Gastroesophageal sphincter (tissue), 3 donors: ENCODE results near the gene ACADVL.

Source experiments
- EP300 ChIP-seq: sonication (generic); formaldehyde crosslinking; IDR thresholded peaks from one replicate; pipeline ENCODE4 v1.6.1; 2017; ENCODE audit warnings: antibody characterized with exemption, mild to moderate bottlenecking
- POLR2A ChIP-seq, 2 donors: fragments of 450-650 bp; IDR thresholded peaks; one replicate each; pipeline ENCODE4 v1.6.1; 2017; ENCODE audit warnings: antibody characterized with exemption in 2 of 2, mild to moderate bottlenecking in 2 of 2, moderate library complexity in 1 of 2
- POLR2AphosphoS5 ChIP-seq: sonication (generic); formaldehyde crosslinking; IDR thresholded peaks from one replicate; pipeline ENCODE4 v1.6.1; 2017; ENCODE audit warnings: antibody characterized with exemption
- TF ChIP-seq, protein P1 (sequence below), 4 experiments: fragments of 200-600 bp in 2 of 4; fragments of 450-650 bp in 2 of 4; sonication (generic) in 1 of 4; IDR thresholded peaks; one replicate each; pipeline ENCODE4 v1.5.1; 2017 to 2019; ENCODE audit warnings: antibody characterized with exemption in 4 of 4, mild to moderate bottlenecking in 2 of 4, moderate library complexity in 2 of 4

DNA sequence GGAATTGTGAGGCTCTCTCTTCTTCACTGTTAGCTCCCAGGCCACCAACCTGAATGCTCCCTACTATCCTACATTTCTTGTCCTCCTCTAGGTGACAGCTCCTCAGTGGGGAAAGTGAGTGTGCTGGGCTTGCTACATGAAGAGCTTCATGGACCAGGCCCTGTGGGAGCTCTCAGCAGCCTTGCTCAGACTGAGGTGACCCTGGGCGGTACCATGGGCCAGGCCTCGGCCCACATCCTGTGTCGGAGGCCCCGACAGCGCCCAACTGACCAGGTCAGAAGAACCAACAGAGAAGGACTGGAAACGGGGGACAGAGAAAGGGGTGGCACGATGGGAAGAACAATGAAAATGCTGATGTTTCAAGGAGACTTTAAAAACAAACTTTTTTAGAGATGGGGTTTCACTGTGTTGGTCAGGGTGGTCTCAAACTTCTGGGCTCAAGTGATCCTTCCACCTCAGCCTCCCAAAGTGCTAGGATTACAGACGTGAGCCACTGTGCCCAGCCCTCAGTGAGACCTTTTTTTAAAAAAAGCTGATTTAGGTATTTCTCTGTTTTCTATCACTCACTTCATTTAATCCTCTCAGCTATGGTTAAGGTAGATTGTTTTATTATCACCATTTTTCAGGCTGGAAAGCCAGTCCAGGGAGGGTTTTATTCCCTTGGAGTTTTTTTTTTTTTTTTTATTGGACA is 37.2 kb downstream of the ACADVL start:
- TF ChIP-seq, protein P1, sequence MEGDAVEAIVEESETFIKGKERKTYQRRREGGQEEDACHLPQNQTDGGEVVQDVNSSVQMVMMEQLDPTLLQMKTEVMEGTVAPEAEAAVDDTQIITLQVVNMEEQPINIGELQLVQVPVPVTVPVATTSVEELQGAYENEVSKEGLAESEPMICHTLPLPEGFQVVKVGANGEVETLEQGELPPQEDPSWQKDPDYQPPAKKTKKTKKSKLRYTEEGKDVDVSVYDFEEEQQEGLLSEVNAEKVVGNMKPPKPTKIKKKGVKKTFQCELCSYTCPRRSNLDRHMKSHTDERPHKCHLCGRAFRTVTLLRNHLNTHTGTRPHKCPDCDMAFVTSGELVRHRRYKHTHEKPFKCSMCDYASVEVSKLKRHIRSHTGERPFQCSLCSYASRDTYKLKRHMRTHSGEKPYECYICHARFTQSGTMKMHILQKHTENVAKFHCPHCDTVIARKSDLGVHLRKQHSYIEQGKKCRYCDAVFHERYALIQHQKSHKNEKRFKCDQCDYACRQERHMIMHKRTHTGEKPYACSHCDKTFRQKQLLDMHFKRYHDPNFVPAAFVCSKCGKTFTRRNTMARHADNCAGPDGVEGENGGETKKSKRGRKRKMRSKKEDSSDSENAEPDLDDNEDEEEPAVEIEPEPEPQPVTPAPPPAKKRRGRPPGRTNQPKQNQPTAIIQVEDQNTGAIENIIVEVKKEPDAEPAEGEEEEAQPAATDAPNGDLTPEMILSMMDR (IDR thresholded peaks at IDR 0.05) = no peak
- TF ChIP-seq POLR2AphosphoS5 (no peak), EP300 (no peak), POLR2A (IDR thresholded peaks at IDR 0.05) (no peak)
